Dendritic cell treated with granulocyte-macrophage colony-stimulating factor and Interleukin-4, amounts not matched to agents 40 ng/mL and 50 ng/mL, for 4 days (primary cell): ENCODE measurements around the gene SPINK2.

Experiments used
- H3K27ac Mint-ChIP-seq: one replicate; pipeline ENCODE4 v1.8.0; 2022; ENCODE audit warnings: mild to moderate bottlenecking, mixed read lengths
- H3K27me3 Mint-ChIP-seq: one replicate; pipeline ENCODE4 v1.8.0; 2022; ENCODE audit warnings: mild to moderate bottlenecking, mixed read lengths
- H3K36me3 Mint-ChIP-seq: one replicate; pipeline ENCODE4 v1.8.0; 2022; ENCODE audit warnings: low read depth, mixed read lengths
- H3K4me1 Mint-ChIP-seq: one replicate; pipeline ENCODE4 v1.8.0; 2022; ENCODE audit warnings: low read depth, mixed read lengths
- H3K4me3 Mint-ChIP-seq: one replicate; pipeline ENCODE4 v1.8.0; 2022; ENCODE audit warnings: mild to moderate bottlenecking, moderate library complexity, mixed read lengths
- H3K9me3 Mint-ChIP-seq: one replicate; pipeline ENCODE4 v1.8.0; 2022; ENCODE audit warnings: mixed read lengths
- intact Hi-C: fragments of 100-400 bp; cut with micrococcal nuclease; formaldehyde crosslinking; loops from one replicate; pipeline ENCODE4 v1.15.0; 2022

Gene SPINK2

DNA sequence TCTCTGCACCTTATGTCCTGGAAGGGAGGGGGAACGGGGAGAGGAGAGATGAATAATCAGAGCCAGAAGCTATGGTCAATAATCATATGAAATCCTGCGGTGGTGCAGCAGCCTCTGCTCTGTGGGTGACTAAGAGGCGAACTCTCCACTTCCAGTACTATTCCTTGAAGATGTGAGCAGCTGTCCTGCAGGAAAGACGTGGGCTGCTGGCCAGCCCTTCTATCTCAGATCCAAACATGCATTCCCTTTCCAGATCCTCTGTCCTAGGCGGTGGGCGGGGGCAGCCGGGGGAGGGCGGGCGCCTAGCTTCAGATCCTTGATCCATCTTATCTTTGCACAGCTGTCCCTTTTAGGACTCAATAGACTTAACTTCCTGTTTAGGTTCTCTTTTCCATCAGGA, 34.5 kb downstream of the SPINK2 start:
- Mint-ChIP-seq H3K36me3 (no peaks in the 10 kb centered on the region), H3K9me3 (no peaks in the 10 kb centered on the region), H3K4me1 (no peaks in the 10 kb centered on the region), H3K27me3 (no peaks in the 10 kb centered on the region), H3K4me3 (no peak overlapping the region), H3K27ac (no peak overlapping the region)
- intact Hi-C loops = no loop called here

DNA sequence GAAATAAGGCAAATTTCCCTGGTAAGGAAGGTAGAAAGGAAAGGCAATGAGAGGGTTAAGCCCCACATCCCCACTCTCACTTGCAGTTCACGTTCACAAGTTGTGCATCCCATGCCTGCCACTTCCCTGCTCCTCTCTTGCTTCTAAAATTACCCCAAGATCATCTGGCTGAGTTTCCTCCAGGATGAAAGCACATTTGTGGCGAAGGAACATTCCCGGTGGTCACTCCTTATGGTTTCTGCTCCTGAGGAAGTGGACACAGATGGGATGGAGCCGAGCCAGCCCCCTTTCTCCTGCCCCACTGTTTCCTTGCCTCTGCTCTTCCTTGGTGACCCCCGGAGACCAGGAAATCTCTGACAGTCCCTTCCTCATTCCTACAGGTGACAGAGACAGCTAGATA, 37.5 kb downstream of the SPINK2 start:
- no peaks in the 10 kb centered on the region for H3K4me1 Mint-ChIP-seq
- no peak overlapping the region for H3K4me3 Mint-ChIP-seq
- no peaks in the 10 kb centered on the region for H3K36me3 Mint-ChIP-seq

DNA sequence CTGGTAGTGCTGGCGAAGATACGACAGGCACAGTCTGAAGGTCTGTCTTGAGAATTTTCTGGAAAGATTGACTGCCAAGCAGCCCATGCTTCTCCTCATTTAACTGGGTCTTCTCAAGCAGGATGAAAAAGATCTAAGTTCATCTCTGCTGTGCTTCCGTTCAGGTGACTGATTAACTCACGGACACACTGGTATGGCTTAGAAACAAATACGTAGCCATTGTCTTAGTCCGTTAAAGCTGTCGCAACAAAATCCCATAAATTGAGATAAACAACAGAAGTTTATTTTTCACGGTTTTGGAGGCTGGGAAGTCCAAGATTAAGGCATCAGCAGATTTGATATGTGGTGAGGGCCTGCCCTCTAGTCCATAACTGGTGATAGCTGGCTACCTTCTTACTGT, 39.5 kb downstream of the SPINK2 start:
- Mint-ChIP-seq H3K27me3 (no peaks in the 10 kb centered on the region), H3K36me3 (no peaks in the 10 kb centered on the region), H3K4me3 (no peak overlapping the region), H3K4me1 (peaks cover 4% of the 10 kb centered on the region), H3K9me3 (no peaks in the 10 kb centered on the region), H3K27ac (no peak overlapping the region)
- intact Hi-C loops = no loop called here

More for the DNA sequence above, 37.5 kb downstream of the SPINK2 start:
- no peak overlapping the region for H3K27ac Mint-ChIP-seq
- intact Hi-C loops = no loop called here
- H3K9me3 Mint-ChIP-seq = no peaks in the 10 kb centered on the region
- H3K27me3 Mint-ChIP-seq = no peaks in the 10 kb centered on the region

DNA sequence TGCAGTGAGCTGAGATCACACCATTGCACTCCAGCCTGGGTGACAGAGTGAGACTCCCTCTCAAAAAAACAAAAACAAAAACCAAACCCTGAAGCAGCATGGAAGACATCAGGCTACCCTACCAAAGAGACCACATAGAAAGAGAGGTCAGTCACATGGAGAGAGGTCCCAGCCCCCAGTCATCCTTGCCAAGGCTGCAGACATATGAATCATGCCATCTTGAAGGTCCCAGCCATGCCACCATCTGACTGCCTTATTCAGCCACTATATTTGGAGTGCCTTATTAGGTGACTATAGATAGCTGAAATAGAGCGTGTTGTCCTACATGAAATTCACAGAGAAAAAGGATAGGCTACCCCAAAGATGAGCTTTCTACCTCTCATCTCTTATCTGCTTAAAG, 48.2 kb downstream of the SPINK2 start:
- Mint-ChIP-seq H3K27me3 (no peaks in the 10 kb centered on the region), H3K4me1 (peaks cover 10% of the 10 kb centered on the region), H3K36me3 (no peaks in the 10 kb centered on the region), H3K9me3 (no peaks in the 10 kb centered on the region), H3K4me3 (no peak overlapping the region), H3K27ac (no peak overlapping the region)
- intact Hi-C loops = no loop called here

DNA sequence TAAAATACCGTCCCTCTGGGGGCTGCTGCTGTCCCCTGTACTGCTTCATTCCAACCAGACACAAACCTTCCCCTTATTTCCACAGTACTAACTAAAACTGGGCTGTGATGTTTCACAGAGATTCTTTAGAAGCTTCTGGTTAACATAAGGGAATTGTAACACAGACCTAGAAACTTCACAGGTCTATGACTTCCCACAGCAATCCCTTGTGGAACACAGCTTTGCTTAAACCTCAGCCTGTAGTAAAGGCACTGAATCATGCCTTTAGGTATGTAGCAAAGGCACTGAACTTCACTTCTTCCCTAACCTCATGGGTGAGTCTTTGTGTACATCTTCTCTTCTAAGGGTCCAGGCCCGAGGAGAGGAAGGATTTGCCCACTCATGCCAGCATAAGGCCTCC, 49.4 kb downstream of the SPINK2 start:
- intact Hi-C loops = no loop called here
- H3K9me3 Mint-ChIP-seq = no peaks in the 10 kb centered on the region
- H3K4me1 Mint-ChIP-seq = peaks cover 10% of the 10 kb centered on the region
- no peaks in the 10 kb centered on the region for H3K36me3 Mint-ChIP-seq
- H3K4me3 Mint-ChIP-seq = no peak overlapping the region
- H3K27me3 Mint-ChIP-seq = no peaks in the 10 kb centered on the region
- no peak overlapping the region for H3K27ac Mint-ChIP-seq

DNA sequence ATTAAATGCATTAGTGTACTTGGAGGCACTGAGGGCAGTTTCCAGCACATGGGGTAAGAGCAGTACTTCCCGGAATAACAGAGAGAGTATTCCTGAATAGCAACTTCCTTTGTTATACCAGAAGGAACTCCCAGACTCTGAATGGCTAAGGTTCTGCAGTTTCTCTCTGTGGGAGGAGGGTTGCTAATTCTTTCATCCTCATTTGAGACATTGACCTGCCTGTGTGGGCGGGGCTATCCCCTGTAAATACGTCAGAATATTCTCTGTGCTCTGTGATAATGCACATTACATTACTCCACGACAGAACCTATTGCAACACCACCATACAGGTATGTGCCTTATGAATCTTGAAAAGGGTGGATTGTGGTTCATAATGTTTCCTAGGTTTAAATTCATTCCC, 52.7 kb downstream of the SPINK2 start:
- intact Hi-C loops = loop anchor here (10.0 kb wide), 1 partner anchor 114 kb away; no protein-coding TSS in a partner anchor
- no peaks in the 10 kb centered on the region for H3K36me3 Mint-ChIP-seq
- peaks cover 22% of the 10 kb centered on the region for H3K4me1 Mint-ChIP-seq
- H3K27ac Mint-ChIP-seq = no peak overlapping the region
- H3K4me3 Mint-ChIP-seq = no peak overlapping the region
- H3K27me3 Mint-ChIP-seq = no peaks in the 10 kb centered on the region
- H3K9me3 Mint-ChIP-seq = no peaks in the 10 kb centered on the region

DNA sequence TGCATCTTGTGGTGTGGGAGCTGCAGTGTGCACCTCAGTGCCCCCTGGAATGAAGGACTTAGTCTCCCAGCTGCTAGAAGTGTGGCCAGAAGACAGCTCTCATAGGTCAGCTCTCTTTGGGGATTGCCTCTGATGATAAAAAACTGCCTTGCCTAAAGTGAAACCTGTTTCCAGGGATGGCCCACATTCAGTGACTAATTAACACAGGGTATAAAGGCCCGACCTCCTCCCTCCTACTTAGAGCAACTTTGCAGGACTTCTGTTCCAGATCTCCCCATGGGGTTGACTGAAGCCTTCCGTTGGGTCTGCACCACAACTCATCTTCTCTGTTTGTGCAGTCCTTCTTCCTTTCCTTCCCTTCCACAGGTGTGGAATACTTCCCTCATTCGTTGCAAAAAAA, 53.2 kb downstream of the SPINK2 start:
- intact Hi-C loops = loop anchor here (10.0 kb wide), 1 partner anchor 114 kb away; no protein-coding TSS in a partner anchor
- Mint-ChIP-seq H3K4me1 (peaks cover 27% of the 10 kb centered on the region), H3K9me3 (no peaks in the 10 kb centered on the region), H3K27me3 (no peaks in the 10 kb centered on the region), H3K27ac (no peak overlapping the region), H3K4me3 (no peak overlapping the region), H3K36me3 (no peaks in the 10 kb centered on the region)

DNA sequence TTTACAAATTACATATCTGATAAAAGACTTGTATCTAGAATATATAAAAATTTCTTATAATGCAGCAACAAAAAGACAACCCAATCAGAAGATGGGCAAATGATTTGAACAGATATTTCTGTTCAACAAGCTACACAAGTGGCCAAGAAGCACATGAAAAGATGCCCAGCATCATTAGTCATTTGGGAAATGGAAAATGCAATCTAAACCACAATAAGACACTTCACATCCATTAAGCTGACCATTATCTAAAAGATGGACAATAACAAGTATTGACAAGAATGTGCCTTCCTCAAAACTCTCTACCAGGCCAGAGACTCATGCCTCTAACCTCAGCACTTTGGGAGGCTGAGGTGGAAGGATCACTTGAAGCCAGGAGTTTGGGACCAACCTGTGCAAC, 53.9 kb downstream of the SPINK2 start:
- Mint-ChIP-seq H3K9me3 (no peaks in the 10 kb centered on the region), H3K27me3 (no peaks in the 10 kb centered on the region), H3K4me3 (no peak overlapping the region), H3K36me3 (no peaks in the 10 kb centered on the region), H3K4me1 (peaks cover 29% of the 10 kb centered on the region), H3K27ac (no peak overlapping the region)
- intact Hi-C loops = loop anchor here (10.0 kb wide), 1 partner anchor 113 kb away; no protein-coding TSS in a partner anchor

DNA sequence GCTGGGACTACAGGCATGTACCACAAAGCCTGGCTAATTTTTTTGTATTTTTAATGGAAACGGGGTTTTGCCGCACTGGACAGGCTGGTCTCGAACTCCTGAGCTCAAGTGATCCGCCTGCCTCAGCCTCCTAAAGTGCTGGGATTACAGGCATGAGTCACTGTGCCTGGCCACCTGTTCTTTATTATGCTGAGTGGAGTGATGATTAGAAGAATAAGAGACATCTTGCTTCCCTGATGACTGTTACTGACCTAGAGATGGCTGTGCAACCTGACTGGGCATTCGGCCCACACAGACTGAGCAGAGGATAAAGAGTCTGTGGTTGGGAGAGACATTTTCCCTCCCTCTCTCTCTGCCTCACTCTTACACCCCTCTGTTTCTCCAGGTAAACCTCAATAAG, 56.7 kb downstream of the SPINK2 start:
- intact Hi-C loops = loop anchor here (10.0 kb wide), 1 partner anchor 110 kb away; no protein-coding TSS in a partner anchor
- H3K27me3 Mint-ChIP-seq = no peaks in the 10 kb centered on the region
- no peak overlapping the region for H3K4me3 Mint-ChIP-seq
- H3K36me3 Mint-ChIP-seq = no peaks in the 10 kb centered on the region
- peaks cover 29% of the 10 kb centered on the region for H3K4me1 Mint-ChIP-seq
- no peaks in the 10 kb centered on the region for H3K9me3 Mint-ChIP-seq
- H3K27ac Mint-ChIP-seq = no peak overlapping the region

DNA sequence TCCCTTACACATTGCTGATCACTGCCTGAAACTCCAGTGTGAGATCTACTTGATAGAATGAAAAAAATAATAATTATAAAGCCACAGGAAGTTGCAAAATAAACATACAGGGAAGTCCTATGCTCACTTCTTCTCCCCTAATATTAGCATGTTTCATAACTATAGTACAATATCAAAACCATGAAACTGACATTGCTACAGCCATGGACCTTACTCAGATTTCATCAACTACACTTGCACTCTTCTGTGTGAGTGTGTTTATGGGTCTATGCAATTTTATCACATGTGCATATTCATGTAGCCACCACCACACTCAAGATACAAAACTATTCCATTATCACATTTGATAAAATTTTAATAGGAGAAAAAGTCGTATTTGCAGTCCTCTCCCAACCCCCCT, 57.3 kb downstream of the SPINK2 start:
- Mint-ChIP-seq H3K4me1 (peaks cover 29% of the 10 kb centered on the region), H3K27ac (no peak overlapping the region)

DNA sequence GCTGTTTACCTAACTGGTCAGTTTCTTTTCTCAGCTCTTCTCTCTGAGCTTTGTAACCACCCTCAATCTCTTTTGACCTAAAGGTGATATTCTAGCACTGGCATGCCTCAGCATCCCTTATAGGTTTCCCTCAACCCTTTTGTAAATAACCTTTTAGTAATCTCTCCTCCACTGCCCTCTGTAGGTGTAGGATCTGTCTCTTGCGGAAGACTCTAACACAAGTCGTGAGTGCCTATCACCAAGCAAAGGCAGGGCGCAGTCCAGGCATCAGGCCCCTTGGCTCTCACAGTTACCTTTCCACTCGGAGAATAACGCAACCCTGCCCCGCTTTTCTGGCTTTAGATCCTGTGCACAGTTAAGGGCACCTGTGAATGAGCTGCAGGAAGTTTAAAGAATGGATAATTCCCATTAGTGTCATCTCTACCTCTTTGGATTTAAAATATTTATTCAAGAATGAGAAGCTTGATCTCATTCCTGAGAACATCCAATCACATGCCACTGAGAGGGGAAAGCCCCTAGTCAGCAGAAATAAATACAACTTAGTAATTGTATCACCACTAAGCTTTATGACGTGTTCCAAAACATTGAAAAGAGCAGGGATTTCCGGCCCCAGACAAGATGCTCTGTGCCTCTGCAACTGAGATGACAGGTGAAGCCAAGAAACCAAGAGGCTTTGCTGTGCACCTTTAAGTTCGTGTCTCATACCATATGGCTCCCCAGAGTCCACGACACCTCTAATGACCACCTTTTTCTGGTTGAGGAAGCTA, 58.8 kb downstream of the SPINK2 start:
- Mint-ChIP-seq H3K4me3 (no peak overlapping the region), H3K27ac (no peak overlapping the region)

More for the DNA sequence above, 57.3 kb downstream of the SPINK2 start:
- H3K4me3 Mint-ChIP-seq = no peak overlapping the region
- no peaks in the 10 kb centered on the region for H3K9me3 Mint-ChIP-seq
- H3K36me3 Mint-ChIP-seq = no peaks in the 10 kb centered on the region
- H3K27me3 Mint-ChIP-seq = no peaks in the 10 kb centered on the region
- intact Hi-C loops = loop anchor here (10.0 kb wide), 1 partner anchor 109 kb away; no protein-coding TSS in a partner anchor

DNA sequence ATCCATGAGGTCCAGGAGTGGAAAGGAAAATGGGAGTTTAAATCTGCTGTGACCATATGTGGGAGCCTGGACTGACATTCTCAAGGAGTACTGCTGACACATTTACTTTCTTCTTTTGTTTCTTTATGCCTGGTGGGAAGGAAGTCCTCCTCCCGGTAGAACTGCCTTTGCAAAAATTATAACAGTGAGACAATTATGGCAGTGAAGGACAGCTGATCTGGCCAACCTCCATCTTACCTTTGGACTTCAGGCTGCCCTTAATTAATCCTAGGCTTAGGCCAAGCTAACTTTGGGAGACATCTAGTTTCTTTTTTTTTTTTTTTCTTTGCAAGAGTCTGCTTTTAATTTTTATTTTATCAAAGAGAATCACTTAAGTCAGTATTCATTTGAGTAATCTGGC, 61.3 kb downstream of the SPINK2 start:
- H3K9me3 Mint-ChIP-seq = no peaks in the 10 kb centered on the region
- H3K4me1 Mint-ChIP-seq = peaks cover 44% of the 10 kb centered on the region
- H3K4me3 Mint-ChIP-seq = no peak overlapping the region
- no peaks in the 10 kb centered on the region for H3K27me3 Mint-ChIP-seq
- H3K27ac Mint-ChIP-seq = no peak overlapping the region
- intact Hi-C loops = loop anchor here (10.0 kb wide), 1 partner anchor 105 kb away; no protein-coding TSS in a partner anchor
- no peaks in the 10 kb centered on the region for H3K36me3 Mint-ChIP-seq

More for the DNA sequence above, 58.8 kb downstream of the SPINK2 start:
- no peaks in the 10 kb centered on the region for H3K36me3 Mint-ChIP-seq
- intact Hi-C loops = loop anchor here (10.0 kb wide), 1 partner anchor 108 kb away; no protein-coding TSS in a partner anchor
- no peaks in the 10 kb centered on the region for H3K27me3 Mint-ChIP-seq
- H3K9me3 Mint-ChIP-seq = no peaks in the 10 kb centered on the region
- H3K4me1 Mint-ChIP-seq = peaks cover 37% of the 10 kb centered on the region
